ENCODE measurements around the gene CADM1. TPM values are rescaled to one million over a fixed set of nuclear protein-coding genes. Genes with fewer than 3 reads are reported as not detected.

The CADM1 gene
- polyA plus RNA-seq, 1 experiment = 31.8 TPM

DNA sequence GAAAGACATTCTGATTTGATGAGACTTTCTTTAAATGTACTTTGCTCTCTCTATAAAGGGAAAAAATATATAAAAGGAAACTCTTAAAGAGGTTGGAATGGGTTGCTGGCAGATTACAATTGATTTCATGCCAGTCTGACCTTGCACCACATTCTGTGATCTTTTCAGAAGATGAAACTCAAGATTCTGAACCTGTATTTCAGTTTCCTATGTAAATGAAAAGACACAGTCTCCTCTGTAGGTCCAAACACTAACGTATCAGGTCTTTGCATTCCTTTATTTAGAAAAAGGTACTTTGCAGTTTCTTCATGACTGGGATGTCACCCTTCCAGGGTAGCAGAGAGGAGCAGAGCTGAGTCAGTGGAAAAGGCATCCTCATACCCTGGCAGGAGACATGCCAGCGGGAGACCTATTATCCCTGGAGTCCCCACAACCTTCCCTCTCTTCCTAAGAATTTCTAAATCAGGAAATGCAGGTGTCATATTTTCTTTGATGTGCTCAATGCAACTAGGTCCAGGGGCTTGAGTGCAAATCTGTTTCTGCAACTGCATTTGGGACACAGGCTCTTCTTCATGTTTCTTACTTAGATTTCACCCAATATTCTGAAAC lies 282.6 kb downstream of the CADM1 start:
- TF ChIP-seq, protein P1, sequence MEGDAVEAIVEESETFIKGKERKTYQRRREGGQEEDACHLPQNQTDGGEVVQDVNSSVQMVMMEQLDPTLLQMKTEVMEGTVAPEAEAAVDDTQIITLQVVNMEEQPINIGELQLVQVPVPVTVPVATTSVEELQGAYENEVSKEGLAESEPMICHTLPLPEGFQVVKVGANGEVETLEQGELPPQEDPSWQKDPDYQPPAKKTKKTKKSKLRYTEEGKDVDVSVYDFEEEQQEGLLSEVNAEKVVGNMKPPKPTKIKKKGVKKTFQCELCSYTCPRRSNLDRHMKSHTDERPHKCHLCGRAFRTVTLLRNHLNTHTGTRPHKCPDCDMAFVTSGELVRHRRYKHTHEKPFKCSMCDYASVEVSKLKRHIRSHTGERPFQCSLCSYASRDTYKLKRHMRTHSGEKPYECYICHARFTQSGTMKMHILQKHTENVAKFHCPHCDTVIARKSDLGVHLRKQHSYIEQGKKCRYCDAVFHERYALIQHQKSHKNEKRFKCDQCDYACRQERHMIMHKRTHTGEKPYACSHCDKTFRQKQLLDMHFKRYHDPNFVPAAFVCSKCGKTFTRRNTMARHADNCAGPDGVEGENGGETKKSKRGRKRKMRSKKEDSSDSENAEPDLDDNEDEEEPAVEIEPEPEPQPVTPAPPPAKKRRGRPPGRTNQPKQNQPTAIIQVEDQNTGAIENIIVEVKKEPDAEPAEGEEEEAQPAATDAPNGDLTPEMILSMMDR (IDR thresholded peaks at IDR 0.05; ENCODE audit: insufficient read depth, low read depth, low read length) = no peak
- Histone ChIP-seq H3K4me3 (ENCODE audit: low read depth, low read length) (no peak overlapping the region), H3K27me3 (ENCODE audit: control insufficient read depth, insufficient read depth, low read length) (no peaks in the 10 kb centered on the region), H3K36me3 (ENCODE audit: control insufficient read depth, insufficient read depth, low read length) (no peaks in the 10 kb centered on the region)
- ChIA-PET CTCF (no interaction called here), POLR2A (no interaction called here)
- no peak for DNase-seq (ENCODE audit: low read depth)

DNA sequence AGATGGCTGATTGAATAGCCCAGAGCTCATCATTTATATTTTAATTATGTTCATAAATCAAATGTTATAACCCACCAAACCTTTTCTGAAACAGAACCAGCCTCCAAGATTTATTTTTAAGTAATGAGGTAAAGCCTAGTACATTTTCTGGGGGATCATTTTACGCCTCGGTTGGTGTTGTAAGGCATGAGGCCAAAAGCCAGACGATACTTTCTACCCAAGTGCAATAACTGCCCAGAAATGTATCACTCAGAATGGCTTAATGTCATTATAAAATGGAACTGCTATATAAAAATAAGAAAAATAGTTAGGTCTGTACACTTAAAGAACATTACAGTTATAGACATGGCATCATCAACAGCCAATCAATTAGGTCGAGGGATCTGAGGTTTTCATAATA lies 283.3 kb downstream of the CADM1 start:
- TF ChIP-seq, protein P1 (IDR thresholded peaks at IDR 0.05; ENCODE audit: insufficient read depth, low read depth, low read length) = no peak
- CTCF ChIA-PET = no interaction called here

DNA sequence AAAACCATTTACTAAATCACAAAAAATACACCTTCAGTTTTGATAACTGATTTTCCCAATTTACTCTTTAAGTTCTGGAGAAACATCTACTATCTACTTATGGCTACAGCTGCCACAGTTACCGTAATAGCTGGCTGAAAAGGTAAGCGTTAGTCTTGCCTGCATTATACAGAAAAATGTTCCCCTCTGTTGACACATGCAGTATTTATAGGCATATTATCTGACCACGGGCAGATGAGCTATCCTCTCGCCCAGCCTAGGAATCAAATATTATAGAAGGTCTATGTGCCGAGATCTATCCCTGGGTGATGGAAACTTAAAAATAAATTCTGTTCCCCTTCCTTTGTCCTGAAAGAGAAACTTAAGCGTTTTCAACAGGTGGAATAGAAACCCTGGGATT lies 283.8 kb downstream of the CADM1 start:
- H3K4me3 ChIP-seq (ENCODE audit: low read depth, low read length) = no peak overlapping the region
- CTCF ChIA-PET = no interaction called here
- no peaks in the 10 kb centered on the region for H3K27me3 ChIP-seq (ENCODE audit: control insufficient read depth, insufficient read depth, low read length)
- no peaks in the 10 kb centered on the region for H3K36me3 ChIP-seq (ENCODE audit: control insufficient read depth, insufficient read depth, low read length)
- POLR2A ChIA-PET = no interaction called here
- TF ChIP-seq, protein P1 (IDR thresholded peaks at IDR 0.05; ENCODE audit: insufficient read depth, low read depth, low read length) = no peak
- DNase-seq (ENCODE audit: low read depth) = no peak

More for the DNA sequence above, 283.3 kb downstream of the CADM1 start:
- H3K36me3 ChIP-seq (ENCODE audit: control insufficient read depth, insufficient read depth, low read length) = no peaks in the 10 kb centered on the region
- no peak for DNase-seq (ENCODE audit: low read depth)
- POLR2A ChIA-PET = no interaction called here
- no peak overlapping the region for H3K4me3 ChIP-seq (ENCODE audit: low read depth, low read length)
- H3K27me3 ChIP-seq (ENCODE audit: control insufficient read depth, insufficient read depth, low read length) = no peaks in the 10 kb centered on the region

DNA sequence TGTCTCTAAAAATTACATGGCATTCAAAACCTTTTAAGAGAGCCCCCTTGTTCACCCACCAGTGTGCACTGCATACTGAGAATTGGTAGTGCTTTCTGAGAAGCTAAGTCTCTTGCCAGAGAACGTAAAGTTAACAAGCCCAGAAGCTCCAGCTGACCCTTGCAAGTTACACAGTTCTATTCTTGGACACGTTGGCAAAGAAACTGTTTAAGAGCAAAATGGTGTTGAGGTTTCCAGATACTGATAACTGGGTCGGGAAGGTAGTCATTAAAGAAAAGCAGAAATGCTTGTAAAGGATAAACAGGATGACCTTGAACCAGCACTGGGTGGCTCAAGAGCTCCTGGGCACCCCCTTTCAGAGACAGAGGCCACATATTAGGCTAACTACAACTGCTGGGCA lies 284.8 kb downstream of the CADM1 start:
- H3K36me3 ChIP-seq (ENCODE audit: control insufficient read depth, insufficient read depth, low read length) = no peaks in the 10 kb centered on the region
- POLR2A ChIA-PET = no interaction called here
- H3K27me3 ChIP-seq (ENCODE audit: control insufficient read depth, insufficient read depth, low read length) = no peaks in the 10 kb centered on the region
- no peak overlapping the region for H3K4me3 ChIP-seq (ENCODE audit: low read depth, low read length)
- CTCF ChIA-PET = interaction anchor here (1.2 kb wide), 2 partner anchors 9 to 11 kb away, joined by 3 to 5 read pairs; no protein-coding TSS in a partner anchor
- TF ChIP-seq, protein P1 (IDR thresholded peaks at IDR 0.05; ENCODE audit: insufficient read depth, low read depth, low read length) = no peak
- no peak for DNase-seq (ENCODE audit: low read depth)

DNA sequence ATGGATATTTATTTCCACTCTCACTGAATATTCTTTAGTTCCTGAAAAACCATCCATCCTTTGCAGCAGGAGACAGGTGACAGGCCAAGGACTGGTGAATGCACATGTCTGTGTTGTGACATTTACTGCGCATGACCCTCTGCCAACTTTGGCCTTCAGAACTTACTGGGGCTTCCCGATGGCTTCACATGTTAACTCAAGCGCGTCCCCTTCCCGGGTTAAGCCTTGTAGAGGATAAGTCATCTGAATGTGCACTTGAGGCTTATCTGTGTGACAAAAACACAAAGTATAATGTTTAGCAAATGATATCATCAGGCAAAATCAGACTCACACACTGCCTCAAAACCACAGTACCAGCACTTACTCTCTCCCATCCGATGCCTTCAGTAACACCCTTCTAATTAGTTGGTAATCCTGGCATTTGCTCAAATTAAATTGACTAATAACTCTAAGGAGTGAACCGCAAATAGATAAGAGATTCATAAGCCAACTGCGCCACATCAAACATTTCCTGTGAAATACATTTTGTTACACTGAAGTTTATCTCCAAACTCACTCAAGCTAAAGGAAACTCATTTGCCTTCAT lies 286.4 kb downstream of the CADM1 start:
- Histone ChIP-seq H3K27me3 (ENCODE audit: control insufficient read depth, insufficient read depth, low read length) (no peaks in the 10 kb centered on the region), H3K36me3 (ENCODE audit: control insufficient read depth, insufficient read depth, low read length) (no peaks in the 10 kb centered on the region), H3K4me3 (ENCODE audit: low read depth, low read length) (no peak overlapping the region)
- TF ChIP-seq, protein P1 (IDR thresholded peaks at IDR 0.05; ENCODE audit: insufficient read depth, low read depth, low read length) = no peak
- ChIA-PET POLR2A (no interaction called here), CTCF (interaction anchor here (0.8 kb wide), 1 partner anchor 107 kb away, joined by 3 read pairs; no protein-coding TSS in a partner anchor)
- no peak for DNase-seq (ENCODE audit: low read depth)

Data from BJ (cell line).